ENCODE data around the gene TCOF1.

GRCh38 chr5:150394131-150394530 is 36.6 kb downstream of the TCOF1 start:
- TF ChIP-seq CTCF (IDR thresholded peaks at IDR 0.05; ENCODE audit: low read length), result no peak
- TF ChIP-seq EZH2 (IDR thresholded peaks at IDR 0.05; ENCODE audit: borderline replicate concordance, low read length), result no peak

Data from OCI-LY1 (cell line).